Middle frontal gyrus (tissue), 1 donor: ENCODE measurements around the gene CLEC16A.

Experiments
- DNase-seq: peaks from one replicate; pipeline ENCODE4 v3.0.0-alpha.2; 2015; ENCODE audit warnings: low spot score; ENCODE audit errors: extremely low spot score

The CLEC16A gene

GRCh38 chr16:11188801-11189740, 244.7 kb downstream of the CLEC16A start:
- no peak for DNase-seq

GRCh38 chr16:11190588-11191560, 246.5 kb downstream of the CLEC16A start:
- no peak for DNase-seq

GRCh38 chr16:11191665-11192064, 247.3 kb downstream of the CLEC16A start:
- no peak for DNase-seq

- no peak for DNase-seq
Measured at GRCh38 chr16:11193494-11193893, 249.1 kb downstream of the CLEC16A start.

- no peak for DNase-seq
Measured at GRCh38 chr16:11194913-11195312, 250.5 kb downstream of the CLEC16A start.

- no peak for DNase-seq
Measured at GRCh38 chr16:11196286-11196828, 252.0 kb downstream of the CLEC16A start.

GRCh38 chr16:11198375-11198774, 254.0 kb downstream of the CLEC16A start:
- no peak for DNase-seq

- DNase-seq, result no peak
Measured at GRCh38 chr16:11198828-11199227, 254.5 kb downstream of the CLEC16A start.

GRCh38 chr16:11200592-11200991, 256.2 kb downstream of the CLEC16A start:
- DNase-seq, result no peak

- no peak for DNase-seq
Measured at GRCh38 chr16:11201498-11202259, 257.3 kb downstream of the CLEC16A start.

- DNase-seq, result no peak
Measured at GRCh38 chr16:11202260-11203091, 258.1 kb downstream of the CLEC16A start.

- DNase-seq, result no peak
Measured at GRCh38 chr16:11203111-11203623, 258.8 kb downstream of the CLEC16A start.

- no peak for DNase-seq
Measured at GRCh38 chr16:11204513-11205047, 260.2 kb downstream of the CLEC16A start.

GRCh38 chr16:11205065-11205699, 260.8 kb downstream of the CLEC16A start:
- no peak for DNase-seq

- DNase-seq, result no peak
Measured at GRCh38 chr16:11205754-11206581, 261.6 kb downstream of the CLEC16A start.

- DNase-seq, result no peak
Measured at GRCh38 chr16:11207646-11208045, 263.3 kb downstream of the CLEC16A start.

- no peak for DNase-seq
Measured at GRCh38 chr16:11208916-11209665, 264.7 kb downstream of the CLEC16A start.
